ENCODE data around the gene CNKSR1. TPM values are rescaled to one million over a fixed set of nuclear protein-coding genes. Genes with fewer than 3 reads are reported as not detected.

The CNKSR1 gene
- total and polyA plus RNA-seq, 8 donors: 15.8 to 32.9 (median 22.5) TPM

GRCh38 chr1:26145960-26146294, 31.4 kb upstream of the CNKSR1 start:
- ATAC-seq (no peak), DNase-seq (no peak)
- intact Hi-C loops (cut with DNase I): loop anchor here in 1 of 2 donors (5.0 kb wide), 1 partner anchor 44 kb away; no protein-coding TSS in a partner anchor
- Histone ChIP-seq H3K36me3 (no peaks in the 10 kb centered on the region), H3K9me3 (no peaks in the 10 kb centered on the region), H3K27ac (no peak overlapping the region), H3K4me1 (peaks cover 0 to 10% of the 10 kb centered on the region in 2 donors), H3K4me3 (no peak overlapping the region), H3K27me3 (no peaks in the 10 kb centered on the region)
- no peak for TF ChIP-seq CTCF (IDR thresholded peaks at IDR 0.05)

GRCh38 chr1:26148887-26149286, 28.4 kb upstream of the CNKSR1 start:
- intact Hi-C loops (cut with DNase I): loop anchor here in 1 of 2 donors (5.0 kb wide), 1 partner anchor 47 kb away; no protein-coding TSS in a partner anchor
- no peak for TF ChIP-seq CTCF (IDR thresholded peaks at IDR 0.05)

GRCh38 chr1:26153966-26154532, 23.2 kb upstream of the CNKSR1 start:
- H3K27ac ChIP-seq: no peak overlapping the region
- no peak for TF ChIP-seq CTCF (IDR thresholded peaks at IDR 0.05)

More at GRCh38 chr1:26148887-26149286, 28.4 kb upstream of the CNKSR1 start:
- no peak for ATAC-seq
- no peak for DNase-seq
- no peaks in the 10 kb centered on the region for H3K27me3 ChIP-seq
- peaks cover 0 to 11% of the 10 kb centered on the region in 2 donors for H3K4me1 ChIP-seq
- H3K9me3 ChIP-seq: no peaks in the 10 kb centered on the region
- H3K27ac ChIP-seq: no peak overlapping the region
- H3K4me3 ChIP-seq: no peak overlapping the region
- H3K36me3 ChIP-seq: no peaks in the 10 kb centered on the region

GRCh38 chr1:26154750-26155149, 22.5 kb upstream of the CNKSR1 start:
- H3K4me3 ChIP-seq: no peak overlapping the region
- peak; percentile 31 for ATAC-seq
- peaks cover 0 to 33% of the 10 kb centered on the region in 2 donors for H3K27me3 ChIP-seq
- H3K9me3 ChIP-seq: no peaks in the 10 kb centered on the region
- H3K27ac ChIP-seq: peak overlapping the region in 1 of 2 donors; percentile 70
- no peak for TF ChIP-seq CTCF (IDR thresholded peaks at IDR 0.05)
- no peak for DNase-seq
- peaks cover 0 to 13% of the 10 kb centered on the region in 2 donors for H3K4me1 ChIP-seq
- H3K36me3 ChIP-seq: no peaks in the 10 kb centered on the region
- intact Hi-C loops (cut with DNase I): no loop called here

More at GRCh38 chr1:26153966-26154532, 23.2 kb upstream of the CNKSR1 start:
- intact Hi-C loops (cut with DNase I): no loop called here
- peak; percentile 12 for ATAC-seq
- Histone ChIP-seq H3K9me3 (no peaks in the 10 kb centered on the region), H3K4me3 (no peak overlapping the region), H3K27me3 (peaks cover 0 to 29% of the 10 kb centered on the region in 2 donors), H3K36me3 (no peaks in the 10 kb centered on the region), H3K4me1 (peaks cover 0 to 13% of the 10 kb centered on the region in 2 donors)
- no peak for DNase-seq

- Histone ChIP-seq H3K4me3 (peak overlapping the region in 1 of 2 donors; percentile 32), H3K27ac (peak overlapping the region; percentile 48 to 70), H3K4me1 (peaks cover 0 to 13% of the 10 kb centered on the region in 2 donors), H3K36me3 (no peaks in the 10 kb centered on the region), H3K9me3 (no peaks in the 10 kb centered on the region), H3K27me3 (peaks cover 0 to 42% of the 10 kb centered on the region in 2 donors)
- DNase-seq: no peak
- TF ChIP-seq CTCF (IDR thresholded peaks at IDR 0.05): no peak
- intact Hi-C loops (cut with DNase I): no loop called here
- no peak for ATAC-seq
Measured at GRCh38 chr1:26155370-26156284, 21.7 kb upstream of the CNKSR1 start.

Measured in left lung (tissue), 10 donors.